K562 (cell line): ENCODE data around the gene NDUFB1. TPM values are rescaled to one million over a fixed set of nuclear protein-coding genes. Genes with fewer than 3 reads are reported as not detected.

Experiments used
- BRD4 ChIP-seq: fragments of 200-600 bp; sonication (generic); IDR thresholded peaks from 2 replicates; pipeline ENCODE4 v1.6.1; 2017; ENCODE audit warnings: inconsistent platforms
- CEBPG ChIP-seq, 3 experiments: fragments of 200-800 bp in 1 of 3; sonication (Bioruptor generic) in 1 of 3; sonication (generic) in 1 of 3; formaldehyde crosslinking in 1 of 3; IDR thresholded peaks in 2 of 3; conservative IDR thresholded peaks in 1 of 3; 2 replicates each; pipeline versions ENCODE4 v1.6.1 to v1.8.0; 2016 to 2022; ENCODE audit warnings: missing compliant biosample characterization in 2 of 3, missing genetic modification characterization in 2 of 3, mild to moderate bottlenecking in 1 of 3, missing genetic modification reagents in 1 of 3
- CHAMP1 ChIP-seq: fragments of 450-650 bp; IDR thresholded peaks from 2 replicates; pipeline ENCODE4 v1.6.1; 2016; ENCODE audit warnings: mild to moderate bottlenecking
- CHD2 ChIP-seq: IDR thresholded peaks from 2 replicates; pipeline ENCODE4 v1.6.1; 2011; ENCODE audit warnings: low read depth, low read length
- CSDE1 ChIP-seq, 2 experiments: fragments of 450-650 bp; IDR thresholded peaks; 2 replicates each; pipeline ENCODE4 v1.6.1; 2016; ENCODE audit warnings: mild to moderate bottlenecking in 1 of 2
- ELF1 ChIP-seq: fragments of 200-800 bp; sonication (Bioruptor generic); IDR thresholded peaks from 2 replicates; pipeline ENCODE4 v1.6.1; 2016; ENCODE audit warnings: missing genetic modification characterization, missing compliant biosample characterization
- ELF2 ChIP-seq: fragments of 250-450 bp; sonication (Bioruptor Pico); IDR thresholded peaks from 2 replicates; pipeline ENCODE4 v1.5.0; 2021; ENCODE audit warnings: mild to moderate bottlenecking
- FOXO4 ChIP-seq: fragments of 450-650 bp; formaldehyde crosslinking; IDR thresholded peaks from 2 replicates; pipeline ENCODE4 v1.4.0; 2020; ENCODE audit warnings: mild to moderate bottlenecking, moderate library complexity
- GTF2E2 ChIP-seq: fragments of 200-800 bp; sonication (Bioruptor generic); IDR thresholded peaks from 2 replicates; pipeline ENCODE4 v1.6.1; 2016; ENCODE audit warnings: missing genetic modification characterization, missing compliant biosample characterization
- HNRNPH1 ChIP-seq: fragments of 200-400 bp; formaldehyde crosslinking; optimal IDR thresholded peaks from 2 replicates; pipeline ENCODE3; 2017; ENCODE audit warnings: low read depth, mild to moderate bottlenecking, low read length, moderate library complexity
- KAT7 ChIP-seq: sonication (generic); formaldehyde crosslinking; IDR thresholded peaks from 2 replicates; pipeline ENCODE4 v1.8.0; 2022; ENCODE audit warnings: missing genetic modification reagents, mild to moderate bottlenecking, borderline replicate concordance
- NFIC ChIP-seq: fragments of 450-650 bp; IDR thresholded peaks from 2 replicates; pipeline ENCODE4 v1.6.1; 2017; ENCODE audit warnings: mild to moderate bottlenecking, inconsistent platforms
- POLR2AphosphoS2 ChIP-seq: IDR thresholded peaks from 2 replicates; pipeline ENCODE4 v1.6.1; 2012; ENCODE audit warnings: low read length, improper control_type of control experiment
- WHSC1 ChIP-seq: IDR thresholded peaks from one replicate; pipeline ENCODE4 v1.6.1; 2012; ENCODE audit warnings: low read length, control low read depth, inconsistent platforms
- ZBTB1 ChIP-seq: sonication (generic); formaldehyde crosslinking; IDR thresholded peaks from 2 replicates; pipeline ENCODE4 v1.8.1; 2023; ENCODE audit warnings: missing genetic modification reagents, low read depth, mild to moderate bottlenecking, borderline replicate concordance
- ZFX ChIP-seq: sonication (generic); formaldehyde crosslinking; IDR thresholded peaks from 2 replicates; pipeline ENCODE4 v1.8.0; 2022; ENCODE audit warnings: mild to moderate bottlenecking, missing genetic modification reagents, moderate library complexity
- ZNF12 ChIP-seq: sonication (generic); formaldehyde crosslinking; IDR thresholded peaks from 2 replicates; pipeline ENCODE4 v1.4.0; 2020; ENCODE audit warnings: mild to moderate bottlenecking, missing genetic modification reagents
- ZNF140 ChIP-seq: fragments of 250-450 bp; sonication (Bioruptor Pico); IDR thresholded peaks from 2 replicates; pipeline ENCODE4 v1.8.0; 2021; ENCODE audit warnings: moderate library complexity, mild to moderate bottlenecking, inconsistent platforms
- ZNF316 ChIP-seq: fragments of 450-650 bp; IDR thresholded peaks from 2 replicates; pipeline ENCODE4 v1.6.1; 2016
- ZNF347 ChIP-seq: fragments of 450-650 bp; formaldehyde crosslinking; IDR thresholded peaks from 2 replicates; pipeline ENCODE4 v1.4.0; 2020; ENCODE audit warnings: low read depth, mild to moderate bottlenecking, moderate library complexity
- ZNF780A ChIP-seq: fragments of 250-450 bp; sonication (Bioruptor Pico); IDR thresholded peaks from 2 replicates; pipeline ENCODE4 v1.5.0; 2021; ENCODE audit warnings: mild to moderate bottlenecking
- ZNF785 ChIP-seq: fragments of 250-450 bp; sonication (Bioruptor Pico); IDR thresholded peaks from 2 replicates; pipeline ENCODE4 v1.4.0; 2020; ENCODE audit warnings: mild to moderate bottlenecking
- polyA plus RNA-seq, 8 experiments: library from polyadenylated mRNA; depleted of rRNA in 4 of 8; stranded (reverse) in 5 of 8; unstranded in 3 of 8; fragments of >200 nt; fragmentation: Nextera tagmentation in 2 of 8; fragmentation: Illumina TruSeq in 1 of 8; extraction: Ambion mirVana in 2 of 8; extraction: Trizol in 1 of 8; gene quantifications; 2 replicates each; pipeline versions ENCODE4 v1.2.1 to v1.2.3, GENCODE V29; 2011 to 2014; ENCODE audit warnings: inconsistent platforms in 1 of 8, missing spikeins in 1 of 8
- total RNA-seq, 7 experiments: library from RNA; depleted of rRNA in 6 of 7; stranded (reverse); fragments of >200 nt in 6 of 7; fragmentation: Illumina TruSeq in 2 of 7; extraction: Trizol in 2 of 7; gene quantifications; 2 replicates each; pipeline versions ENCODE4 v1.2.1 to v1.2.3, GENCODE V29; 2011 to 2021; ENCODE audit warnings: low replicate concordance in 1 of 7
- TF ChIP-seq, protein P1 (sequence below): sonication (generic); formaldehyde crosslinking; IDR thresholded peaks from 2 replicates; pipeline ENCODE4 v1.8.1; 2023; ENCODE audit warnings: mild to moderate bottlenecking, missing genetic modification reagents

The NDUFB1 gene
- total and polyA plus RNA-seq, 9 of the 15 experiments (the other 6 are each of a cell fraction or from before 2014, with no cell fraction given) = 102 to 767 (median 325) TPM

DNA sequence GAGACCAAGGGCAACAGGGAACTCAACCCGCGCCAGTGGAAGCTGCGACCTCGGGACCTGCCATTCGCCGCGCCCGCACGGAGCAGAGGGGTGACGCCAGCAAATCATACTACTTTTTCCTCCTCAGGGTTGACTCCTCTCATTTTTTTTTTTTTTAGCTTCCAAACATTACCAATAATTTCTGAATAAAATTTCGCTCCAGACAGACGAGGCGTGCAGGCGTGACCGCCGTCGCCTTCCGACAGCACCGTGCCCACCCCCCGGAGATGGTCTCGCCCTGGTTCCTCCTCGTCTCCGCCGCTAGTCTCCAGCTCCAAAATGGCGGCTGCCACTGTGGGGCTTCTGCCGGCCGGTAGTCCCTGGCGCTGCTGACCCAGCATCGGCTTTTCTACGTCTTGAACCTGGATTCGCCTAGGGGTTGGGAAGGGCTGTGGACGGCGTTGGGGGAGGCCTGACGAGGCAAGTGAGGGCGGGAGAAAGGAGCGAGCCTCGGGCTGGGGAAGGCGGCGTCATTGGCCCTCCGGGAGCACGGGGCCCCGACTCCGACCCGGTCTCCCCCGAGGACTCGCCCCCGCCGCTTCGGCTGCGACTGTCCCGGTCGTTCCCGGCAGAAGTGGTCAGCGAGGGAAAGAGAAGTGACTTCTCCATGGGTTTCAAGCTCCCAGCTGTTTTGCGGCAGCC lies at the start of gene NDUFB1, which contains the start of gene CPSF2 (continued):
- TF ChIP-seq CHAMP1 = no peak
- no peak for TF ChIP-seq ZNF347 (CRISPR knock-in tag)
- no peak for TF ChIP-seq CEBPG (CRISPR knock-in tag; IDR thresholded peaks at IDR 0.05)
- TF ChIP-seq CEBPG (tag; conservative IDR thresholded peaks at IDR 0.05 in 1 of 2, IDR thresholded peaks at IDR 0.05 in 1 of 2) = no peak
- TF ChIP-seq ZBTB1 = no peak
- TF ChIP-seq ELF2 (CRISPR knock-in tag) = no peak
- no peak for TF ChIP-seq ZNF785 (CRISPR knock-in tag)
- peak; percentile 73; the same call in 1 of the 2 replicates for TF ChIP-seq GTF2E2 (tag)
- peak; percentile 99 for TF ChIP-seq BRD4
- no peak for TF ChIP-seq ZNF780A
- no peak for TF ChIP-seq CHD2
- peak; percentile 80 for TF ChIP-seq ZFX (CRISPR knock-in tag)
- no peak for TF ChIP-seq POLR2AphosphoS2
- TF ChIP-seq FOXO4 (CRISPR knock-in tag) = no peak
- TF ChIP-seq ZNF316 = no peak; the same call in 1 of the 2 replicates
- TF ChIP-seq CSDE1 (IDR thresholded peaks at IDR 0.05) = peak in 1 of 2 experiments; percentile 73; a peak in 2 of 4 replicates
- TF ChIP-seq WHSC1 = no peak
- no peak for TF ChIP-seq ZNF140 (CRISPR knock-in tag)
- no peak for TF ChIP-seq ELF1 (tag)
- TF ChIP-seq NFIC = peak; percentile 46
- TF ChIP-seq, protein P1, sequence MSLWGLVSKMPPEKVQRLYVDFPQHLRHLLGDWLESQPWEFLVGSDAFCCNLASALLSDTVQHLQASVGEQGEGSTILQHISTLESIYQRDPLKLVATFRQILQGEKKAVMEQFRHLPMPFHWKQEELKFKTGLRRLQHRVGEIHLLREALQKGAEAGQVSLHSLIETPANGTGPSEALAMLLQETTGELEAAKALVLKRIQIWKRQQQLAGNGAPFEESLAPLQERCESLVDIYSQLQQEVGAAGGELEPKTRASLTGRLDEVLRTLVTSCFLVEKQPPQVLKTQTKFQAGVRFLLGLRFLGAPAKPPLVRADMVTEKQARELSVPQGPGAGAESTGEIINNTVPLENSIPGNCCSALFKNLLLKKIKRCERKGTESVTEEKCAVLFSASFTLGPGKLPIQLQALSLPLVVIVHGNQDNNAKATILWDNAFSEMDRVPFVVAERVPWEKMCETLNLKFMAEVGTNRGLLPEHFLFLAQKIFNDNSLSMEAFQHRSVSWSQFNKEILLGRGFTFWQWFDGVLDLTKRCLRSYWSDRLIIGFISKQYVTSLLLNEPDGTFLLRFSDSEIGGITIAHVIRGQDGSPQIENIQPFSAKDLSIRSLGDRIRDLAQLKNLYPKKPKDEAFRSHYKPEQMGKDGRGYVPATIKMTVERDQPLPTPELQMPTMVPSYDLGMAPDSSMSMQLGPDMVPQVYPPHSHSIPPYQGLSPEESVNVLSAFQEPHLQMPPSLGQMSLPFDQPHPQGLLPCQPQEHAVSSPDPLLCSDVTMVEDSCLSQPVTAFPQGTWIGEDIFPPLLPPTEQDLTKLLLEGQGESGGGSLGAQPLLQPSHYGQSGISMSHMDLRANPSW = no peak
- TF ChIP-seq ZNF12 = no peak
- TF ChIP-seq HNRNPH1 = no peak
- no peak; the same call in 1 of the 2 replicates for TF ChIP-seq KAT7 (CRISPR knock-in tag)
